Jurkat, Clone E6-1 (cell line): ENCODE data around the gene C2orf74.
A peak's percentile ranks its signal among the peaks of the same experiment; 100 is the strongest.

Experiments used
- DNase-seq: peaks from one replicate; pipeline ENCODE4 v3.0.0-alpha.2; 2011; ENCODE audit warnings: low read depth, low spot score
- H3K4me3 ChIP-seq: 2 replicates; pipeline ENCODE4 v1.5.1; 2011; ENCODE audit warnings: mild to moderate bottlenecking, low read length, control low read depth, moderate library complexity

The C2orf74 gene

GRCh38 chr2:61165946-61166345 lies 4.0 kb downstream of the C2orf74 start:
- DNase-seq = no peak
- no peak overlapping the region for H3K4me3 ChIP-seq

- no peak for DNase-seq
- no peak overlapping the region for H3K4me3 ChIP-seq
Measured at GRCh38 chr2:61167579-61167978, 5.6 kb downstream of the C2orf74 start.

- no peak for DNase-seq
- H3K4me3 ChIP-seq = no peak overlapping the region
Measured at GRCh38 chr2:61172671-61173070, 10.7 kb downstream of the C2orf74 start.

- no peak overlapping the region for H3K4me3 ChIP-seq
- DNase-seq = no peak
Measured at GRCh38 chr2:61173116-61173515, 11.1 kb downstream of the C2orf74 start.

- no peak overlapping the region for H3K4me3 ChIP-seq
- DNase-seq = no peak
Measured at GRCh38 chr2:61175036-61175435, 13.0 kb downstream of the C2orf74 start.

- DNase-seq = peak; percentile 76
- H3K4me3 ChIP-seq = peak overlapping the region; percentile 67
Measured at GRCh38 chr2:61176755-61177726, 15.1 kb downstream of the C2orf74 start.

- peak overlapping the region; percentile 67 for H3K4me3 ChIP-seq
- no peak for DNase-seq
Measured at GRCh38 chr2:61177727-61178549, 15.9 kb downstream of the C2orf74 start.

- H3K4me3 ChIP-seq = peak overlapping the region; percentile 67
- no peak for DNase-seq
Measured at GRCh38 chr2:61178603-61179545, 16.9 kb downstream of the C2orf74 start.

- no peak overlapping the region for H3K4me3 ChIP-seq
- no peak for DNase-seq
Measured at GRCh38 chr2:61179701-61180639, 18.0 kb downstream of the C2orf74 start.

GRCh38 chr2:61180686-61181085 lies 18.7 kb downstream of the C2orf74 start:
- DNase-seq = no peak
- H3K4me3 ChIP-seq = no peak overlapping the region

- no peak overlapping the region for H3K4me3 ChIP-seq
- DNase-seq = no peak
Measured at GRCh38 chr2:61181382-61182058, 19.5 kb downstream of the C2orf74 start.

GRCh38 chr2:61182059-61182383 lies 20.0 kb downstream of the C2orf74 start:
- no peak for DNase-seq
- no peak overlapping the region for H3K4me3 ChIP-seq

- DNase-seq = no peak
Measured at GRCh38 chr2:61183795-61184194, 21.8 kb downstream of the C2orf74 start.

GRCh38 chr2:61184263-61184662 lies 22.3 kb downstream of the C2orf74 start:
- DNase-seq = no peak
- H3K4me3 ChIP-seq = no peak overlapping the region

More at GRCh38 chr2:61183795-61184194, 21.8 kb downstream of the C2orf74 start:
- H3K4me3 ChIP-seq = no peak overlapping the region

GRCh38 chr2:61185231-61185728 lies 23.3 kb downstream of the C2orf74 start:
- no peak for DNase-seq
- H3K4me3 ChIP-seq = no peak overlapping the region

GRCh38 chr2:61187085-61187484 lies 25.1 kb downstream of the C2orf74 start:
- DNase-seq = no peak
- H3K4me3 ChIP-seq = no peak overlapping the region
